GM19395 (cell line): Measurements from ENCODE around the gene OCLN.
"Not testable (repeated sequence)": the region's sequence is repeated elsewhere in the genome, so short reads cannot be mapped to it uniquely, and the experiment has no call there.

Experiments
- ATAC-seq: cut with Tn5 transposase; IDR thresholded peaks from one replicate; pipeline ENCODE4 v1.9.1; 2021; ENCODE audit warnings: mild to moderate bottlenecking, moderate library complexity; ENCODE audit not compliant: unreplicated experiment

Gene OCLN

DNA sequence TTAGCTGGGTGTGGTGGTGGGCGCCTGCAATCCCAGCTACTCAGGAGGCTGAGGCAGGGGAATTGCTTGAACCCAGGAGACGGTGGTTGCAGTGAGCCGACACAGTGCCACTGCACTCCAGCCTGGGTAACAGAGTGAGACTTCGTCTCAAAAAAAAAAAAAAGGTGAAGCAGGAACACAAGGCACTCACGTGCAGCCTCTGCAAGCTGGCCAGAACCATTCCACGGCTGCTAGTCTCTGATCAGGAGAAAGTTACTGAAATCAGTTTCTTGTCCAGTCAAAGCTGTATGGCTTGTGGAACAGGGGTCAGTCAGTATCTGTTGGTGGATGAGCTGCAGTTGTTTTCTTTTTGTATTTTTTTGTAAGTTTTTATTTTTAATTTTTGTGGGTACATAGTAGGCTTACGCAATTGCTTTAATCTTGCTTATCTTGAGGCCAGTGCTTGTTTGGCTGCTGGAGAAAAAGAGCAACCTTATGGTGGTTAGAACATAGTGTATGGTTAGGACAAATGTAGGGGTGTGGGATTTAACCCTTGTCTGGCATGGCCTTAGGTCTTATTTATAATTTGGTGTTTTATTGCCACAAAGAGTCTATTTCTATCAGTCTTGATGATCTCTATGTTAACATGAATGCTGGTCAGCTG is 34.7 kb downstream of the OCLN start:
- no peak for ATAC-seq

DNA sequence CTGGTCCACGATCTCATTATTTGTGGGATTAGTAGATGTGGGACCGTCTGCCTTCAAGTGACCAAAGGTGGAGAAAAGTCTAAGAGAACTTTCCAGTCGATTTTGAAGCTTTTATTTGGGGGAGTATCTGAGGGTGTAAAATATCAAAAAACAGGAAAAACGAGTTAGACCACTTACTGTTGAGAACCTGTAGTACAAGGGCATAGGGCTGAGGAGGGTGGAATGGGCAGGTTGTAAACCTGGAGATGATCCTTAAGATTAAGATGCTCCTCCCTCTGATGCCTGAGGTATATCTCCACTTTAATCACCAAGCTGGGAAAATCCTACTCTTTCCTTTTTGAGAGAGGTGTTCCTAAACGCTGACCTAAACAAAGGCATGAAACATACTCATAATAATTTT is 35.4 kb downstream of the OCLN start:
- no peak for ATAC-seq

DNA sequence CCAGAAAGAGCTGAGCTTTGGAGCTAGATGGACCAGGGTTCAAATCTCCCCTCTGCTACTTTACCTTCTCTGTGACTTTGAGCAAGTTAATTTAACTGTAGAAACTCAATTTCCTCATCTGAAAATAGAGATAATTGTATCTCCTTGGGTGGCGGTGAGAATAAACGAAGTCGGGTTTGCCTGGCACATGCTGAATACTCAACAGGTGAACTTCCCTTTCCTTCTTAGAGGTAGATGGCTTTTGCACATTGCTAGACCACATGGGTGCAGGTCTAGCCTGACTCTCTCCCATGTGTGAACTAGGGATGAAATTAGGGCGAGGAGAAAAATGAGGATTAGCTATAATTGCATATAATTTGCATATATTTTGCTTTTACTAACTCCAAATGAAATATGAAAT is 36.0 kb downstream of the OCLN start:
- ATAC-seq: no peak

DNA sequence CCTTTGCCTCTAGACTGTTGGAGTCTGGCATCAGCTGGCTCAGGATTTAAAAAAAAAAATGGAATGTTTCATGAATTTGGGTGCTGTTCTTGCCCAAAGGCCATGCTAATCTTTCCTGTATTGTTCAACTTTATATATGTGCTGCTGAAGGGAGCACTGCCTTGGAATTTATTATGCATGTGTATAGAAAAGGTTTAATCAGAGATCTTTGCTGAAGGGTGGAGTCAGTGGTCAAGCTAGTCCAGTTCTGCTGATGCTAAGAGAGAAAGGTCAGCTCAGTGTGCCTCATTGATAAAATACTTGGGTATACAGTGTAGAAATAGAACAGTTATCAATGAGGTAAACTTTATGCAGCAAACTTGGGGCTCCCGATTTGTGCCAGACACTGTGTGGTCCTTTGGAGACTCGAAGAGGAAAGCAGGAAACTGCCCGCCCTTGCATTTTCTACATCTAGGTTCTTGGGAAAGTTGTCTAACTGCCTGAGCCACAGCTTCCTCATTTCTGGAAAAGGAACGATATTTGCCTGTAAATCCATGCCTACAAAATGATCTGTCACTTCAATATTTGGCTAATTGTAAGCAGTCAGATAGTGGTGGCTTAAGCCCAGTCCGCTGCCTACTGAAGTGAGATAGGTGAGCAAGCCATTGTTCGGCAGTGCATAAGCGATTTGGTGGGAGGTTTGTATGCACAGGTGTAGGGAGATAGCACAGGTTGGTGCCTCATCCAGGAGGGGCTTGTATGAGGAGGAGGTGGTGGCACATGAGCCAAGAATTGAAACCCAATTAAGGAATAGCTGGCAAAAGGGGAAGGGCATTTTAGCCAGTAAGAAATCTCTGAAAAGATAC is 38.2 kb downstream of the OCLN start:
- no peak for ATAC-seq

- ATAC-seq: no peak
Observed at GRCh38 chr5:69531406-69531801, 38.8 kb downstream of the OCLN start.

DNA sequence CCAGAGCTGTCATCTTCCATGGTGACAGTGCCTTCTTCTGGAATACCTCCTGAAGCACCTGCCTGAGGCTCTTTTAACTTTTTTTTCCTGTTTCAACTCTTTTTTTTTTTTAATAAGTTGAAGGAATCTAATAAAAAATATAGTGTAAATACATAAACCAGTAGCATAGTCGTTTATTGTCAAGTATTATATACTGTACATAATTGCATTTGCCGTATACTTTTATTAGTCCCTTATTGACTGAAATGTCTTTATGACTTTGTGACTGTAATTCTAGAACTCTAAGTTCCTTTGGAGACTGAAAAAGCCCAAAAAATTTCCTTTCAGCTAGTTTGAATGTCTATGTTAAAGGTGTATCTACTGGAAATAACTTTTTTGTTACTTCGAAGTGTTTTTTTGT is 45.3 kb downstream of the OCLN start:
- ATAC-seq: not testable (repeated sequence)

DNA sequence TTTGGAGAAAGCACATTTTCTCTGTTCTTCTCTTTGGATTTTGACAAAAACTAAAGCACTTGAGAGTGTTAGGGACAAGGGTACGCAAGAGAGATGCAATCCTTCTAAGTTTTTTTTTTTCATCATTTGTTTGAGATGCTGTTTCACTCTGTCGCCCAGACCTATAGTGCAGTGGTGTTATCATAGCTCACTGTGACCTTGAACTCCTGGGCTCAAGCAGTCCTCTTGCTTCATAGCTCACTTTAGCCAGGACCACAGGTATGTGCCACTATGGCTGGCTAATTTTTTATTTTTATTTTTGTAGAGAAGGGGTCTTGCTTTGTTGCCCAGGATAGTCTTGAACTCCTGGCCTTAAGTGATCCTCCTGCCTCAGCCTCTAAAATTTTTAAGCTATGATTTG is 46.1 kb downstream of the OCLN start:
- not testable (repeated sequence) for ATAC-seq

- ATAC-seq: not testable (repeated sequence)
Observed at GRCh38 chr5:69541347-69541746, 48.8 kb downstream of the OCLN start.

DNA sequence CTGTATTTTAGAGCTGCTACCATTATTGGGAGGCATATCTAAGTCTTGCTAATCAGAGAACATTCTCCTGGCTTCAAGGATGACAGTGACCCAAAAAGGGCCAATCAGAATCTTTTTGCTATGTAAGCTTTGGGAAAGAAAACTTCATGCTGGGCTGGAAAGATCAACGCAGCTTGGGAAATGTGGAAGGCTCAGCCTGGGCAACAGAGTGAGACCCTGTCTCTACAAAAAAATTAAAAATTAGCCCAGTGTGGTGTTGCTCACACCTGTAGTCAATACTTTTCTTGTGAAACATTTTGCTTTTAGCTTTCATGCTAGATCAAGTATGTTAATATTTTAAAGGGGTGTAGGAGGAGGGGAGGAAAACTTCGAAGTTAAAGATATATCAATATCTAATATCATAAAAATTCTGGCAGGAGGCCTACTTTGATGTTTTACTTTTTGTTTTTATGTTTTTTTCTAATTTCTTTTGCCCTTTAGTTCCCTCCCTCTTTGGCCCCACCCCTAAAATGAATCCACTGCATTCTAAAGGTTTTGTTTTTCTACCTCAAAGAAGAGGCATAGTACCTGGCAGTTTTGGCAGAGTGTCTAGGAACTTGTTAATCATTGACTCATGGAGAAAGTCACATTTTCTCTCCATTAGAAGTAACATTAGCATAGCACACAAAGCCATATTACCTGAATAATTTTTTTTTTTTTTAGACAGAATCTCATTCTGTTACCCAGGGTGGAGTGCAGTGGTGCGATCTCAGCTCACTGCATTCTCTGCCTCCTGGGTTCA is 50.4 kb downstream of the OCLN start:
- ATAC-seq: not testable (repeated sequence)

GRCh38 chr5:69544602-69545001 is 52.0 kb downstream of the OCLN start:
- ATAC-seq: not testable (repeated sequence)

GRCh38 chr5:69559908-69560330 is 67.3 kb downstream of the OCLN start, which contains the start of gene GTF2H2C:
Gene GTF2H2C (plus strand): TSS chr5:69560191. CDS start chr5:69565133, 4,942 bp downstream.
- peak; percentile 96 for ATAC-seq

GRCh38 chr5:69560587-69561431 is 68.2 kb downstream of the OCLN start:
- ATAC-seq: peak; percentile 11

DNA sequence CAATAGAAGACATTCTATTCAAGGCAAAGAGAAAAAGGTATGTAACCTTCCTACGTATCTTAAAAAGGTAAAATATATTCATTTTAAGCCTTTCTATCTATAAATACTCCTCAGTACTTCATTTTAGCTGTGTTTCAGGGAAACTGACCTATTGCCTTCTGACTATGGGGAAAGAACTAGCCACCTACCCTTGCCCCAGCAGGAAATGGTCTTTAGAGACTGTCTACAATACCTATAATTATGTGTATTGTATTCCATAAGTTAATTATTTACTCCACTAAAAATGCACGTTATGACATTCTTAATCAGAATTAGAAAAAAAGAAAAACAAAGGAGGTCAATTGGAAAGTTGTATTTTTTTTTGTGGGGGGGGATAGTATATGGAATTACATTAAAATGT is 73.6 kb downstream of the OCLN start:
- ATAC-seq: not testable (repeated sequence)

DNA sequence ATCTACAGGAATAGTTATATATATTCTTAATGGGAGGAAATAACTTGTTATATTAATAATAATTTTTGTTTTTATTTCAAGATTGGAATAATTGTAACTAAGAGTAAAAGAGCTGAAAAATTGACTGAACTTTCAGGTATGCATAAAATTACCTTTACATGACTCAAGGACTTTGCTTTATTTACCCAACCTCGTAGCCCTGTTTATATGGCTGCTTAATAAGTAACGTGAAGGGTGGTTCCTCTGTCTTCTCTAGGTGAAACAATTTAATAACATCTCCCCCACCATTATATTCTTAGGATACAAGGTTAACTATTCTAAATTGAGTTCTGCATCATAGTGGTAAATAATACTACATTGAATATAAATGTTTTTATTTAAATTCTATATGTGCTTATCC is 75.5 kb downstream of the OCLN start:
- ATAC-seq: not testable (repeated sequence)

DNA sequence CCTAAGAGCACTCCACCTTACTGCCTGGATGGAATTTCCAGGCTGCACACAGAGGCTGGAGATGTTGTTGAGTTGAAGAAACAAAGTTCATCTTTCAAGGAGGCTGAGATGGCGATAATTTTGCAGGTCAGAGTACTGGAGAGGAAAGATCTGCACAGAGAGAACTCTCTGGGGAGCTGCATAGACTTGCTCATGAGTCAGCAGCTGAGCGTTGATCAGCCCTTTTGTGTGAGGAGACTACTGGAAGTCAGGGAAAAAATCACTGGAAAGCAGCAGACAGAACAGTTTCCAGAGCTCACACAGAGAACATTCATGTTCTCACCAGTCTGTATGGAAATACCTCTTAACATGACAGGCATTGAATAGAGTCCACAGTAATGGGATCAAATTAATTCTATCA is 90.8 kb downstream of the OCLN start:
- ATAC-seq: not testable (repeated sequence)

- ATAC-seq: not testable (repeated sequence)
Observed at GRCh38 chr5:69596114-69596840, 103.7 kb downstream of the OCLN start.

GRCh38 chr5:69601947-69602346 is 109.4 kb downstream of the OCLN start:
- ATAC-seq: peak; percentile 98

DNA sequence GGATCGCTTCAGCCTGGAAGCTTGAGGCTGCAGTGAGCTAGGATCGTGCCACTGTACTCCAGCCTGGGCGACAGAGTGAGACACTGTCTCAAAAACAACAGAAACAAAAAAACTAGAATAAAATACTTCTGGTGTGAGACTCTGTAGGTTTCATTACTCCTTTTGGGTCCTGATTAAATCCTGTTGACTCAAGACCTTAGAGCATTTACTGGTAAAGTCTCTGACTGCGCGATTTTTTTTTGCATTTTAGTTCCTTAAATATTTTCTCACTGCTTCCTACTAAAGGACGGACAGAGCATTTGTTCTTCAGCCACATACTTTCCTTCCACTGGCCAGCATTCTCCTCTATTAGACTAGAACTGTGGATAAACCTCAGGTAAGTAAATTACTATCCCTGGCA is 114.2 kb downstream of the OCLN start:
- not testable (repeated sequence) for ATAC-seq
